HepG2 (cell line): Measurements from ENCODE around the gene PISD.

ENCODE experiments used
- CBX5 ChIP-seq: sonication (generic); formaldehyde crosslinking; IDR thresholded peaks from 2 replicates; pipeline ENCODE4 v1.4.0; 2020; ENCODE audit warnings: missing genetic modification reagents, borderline replicate concordance
- ISX ChIP-seq: sonication (generic); formaldehyde crosslinking; conservative IDR thresholded peaks from 2 replicates; pipeline ENCODE4 v1.5.0; 2020; ENCODE audit warnings: missing genetic modification reagents
- POLR2AphosphoS5 ChIP-seq: IDR thresholded peaks from 2 replicates; pipeline ENCODE4 v1.6.1; 2012; ENCODE audit warnings: low read depth, low read length
- ZNF274 ChIP-seq: sonication (generic); formaldehyde crosslinking; IDR thresholded peaks from 2 replicates; pipeline ENCODE4 v1.5.1; 2020; ENCODE audit warnings: mild to moderate bottlenecking, missing genetic modification reagents
- ZNF619 ChIP-seq: sonication (generic); formaldehyde crosslinking; IDR thresholded peaks from 2 replicates; pipeline ENCODE4 v1.4.0; 2020; ENCODE audit warnings: mild to moderate bottlenecking, missing genetic modification reagents
- TF ChIP-seq, protein P1 (sequence below): sonication (generic); formaldehyde crosslinking; IDR thresholded peaks from 2 replicates; pipeline ENCODE4 v1.5.0; 2020; ENCODE audit warnings: missing genetic modification reagents
- TF ChIP-seq, protein P2 (sequence below): sonication (generic); formaldehyde crosslinking; IDR thresholded peaks from 2 replicates; pipeline ENCODE4 v1.5.0; 2020; ENCODE audit warnings: missing genetic modification reagents, mild to moderate bottlenecking, borderline replicate concordance

DNA sequence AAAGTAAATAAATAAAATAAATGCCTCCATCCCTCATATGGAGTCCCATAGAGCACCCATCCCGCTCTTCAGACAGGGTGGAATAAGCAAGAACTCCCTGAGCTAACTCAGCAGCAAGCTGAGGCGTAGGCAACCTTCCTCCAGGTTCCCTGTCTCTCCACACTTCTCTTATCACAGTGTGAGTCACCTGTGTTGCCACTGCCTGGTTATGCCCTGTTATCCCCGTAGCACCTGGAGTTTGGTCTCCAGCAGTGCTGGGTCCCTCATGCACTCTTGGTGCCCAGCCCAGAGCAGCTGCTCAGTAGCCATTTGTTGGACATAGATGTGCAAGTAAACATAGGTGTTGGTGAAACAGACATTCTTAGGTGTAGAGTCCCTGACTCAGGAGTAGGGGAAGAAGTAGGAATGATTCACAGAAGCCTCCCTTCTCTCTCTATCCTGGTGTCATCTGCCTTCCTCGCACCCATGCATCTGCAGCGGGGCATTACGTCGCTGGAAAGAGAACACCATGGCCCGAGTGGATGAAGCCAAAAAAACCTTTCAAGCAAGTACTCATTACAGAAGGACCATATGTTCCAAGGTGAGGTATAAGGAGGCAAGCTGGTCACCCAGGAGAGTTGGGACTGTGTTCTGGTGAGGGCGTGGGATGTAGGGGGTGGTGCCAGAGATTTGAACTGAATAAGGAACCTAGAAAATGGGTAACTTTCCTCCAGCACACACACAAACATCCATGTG lies 56.0 kb downstream of the PISD start:
- TF ChIP-seq ISX (CRISPR knock-in tag): no peak
- TF ChIP-seq, protein P1, sequence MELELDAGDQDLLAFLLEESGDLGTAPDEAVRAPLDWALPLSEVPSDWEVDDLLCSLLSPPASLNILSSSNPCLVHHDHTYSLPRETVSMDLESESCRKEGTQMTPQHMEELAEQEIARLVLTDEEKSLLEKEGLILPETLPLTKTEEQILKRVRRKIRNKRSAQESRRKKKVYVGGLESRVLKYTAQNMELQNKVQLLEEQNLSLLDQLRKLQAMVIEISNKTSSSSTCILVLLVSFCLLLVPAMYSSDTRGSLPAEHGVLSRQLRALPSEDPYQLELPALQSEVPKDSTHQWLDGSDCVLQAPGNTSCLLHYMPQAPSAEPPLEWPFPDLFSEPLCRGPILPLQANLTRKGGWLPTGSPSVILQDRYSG (CRISPR knock-in tag): no peak
- TF ChIP-seq ZNF619 (CRISPR knock-in tag): no peak
- TF ChIP-seq POLR2AphosphoS5: no peak
- TF ChIP-seq CBX5: no peak
- no peak for TF ChIP-seq ZNF274 (CRISPR knock-in tag)
- TF ChIP-seq, protein P2, sequence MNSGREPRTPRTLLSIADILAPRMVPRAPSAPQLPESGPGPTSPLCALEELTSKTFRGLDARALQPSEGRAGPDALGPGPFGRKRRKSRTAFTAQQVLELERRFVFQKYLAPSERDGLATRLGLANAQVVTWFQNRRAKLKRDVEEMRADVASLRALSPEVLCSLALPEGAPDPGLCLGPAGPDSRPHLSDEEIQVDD (CRISPR knock-in tag): no peak
